LoVo (cell line): ENCODE measurements around the gene RBL1.

ENCODE experiments used
- DNase-seq: peaks from one replicate; pipeline ENCODE4 v3.0.0-alpha.2; 2016; ENCODE audit warnings: low spot score

The RBL1 gene

GRCh38 chr20:36950414-36951197 is 145.2 kb downstream of the RBL1 start:
- DNase-seq: peak; percentile 40
